Erythroblast (primary cell): ENCODE results near the gene HRH3.

Source experiments
- GATA1 ChIP-seq: IDR thresholded peaks from 2 replicates; pipeline ENCODE4 v1.6.1; 2011; ENCODE audit warnings: low read depth, mild to moderate bottlenecking, control low read depth, low read length, moderate library complexity
- POLR2A ChIP-seq: IDR thresholded peaks from 2 replicates; pipeline ENCODE4 v1.6.1; 2011; ENCODE audit warnings: mild to moderate bottlenecking, low read length

DNA sequence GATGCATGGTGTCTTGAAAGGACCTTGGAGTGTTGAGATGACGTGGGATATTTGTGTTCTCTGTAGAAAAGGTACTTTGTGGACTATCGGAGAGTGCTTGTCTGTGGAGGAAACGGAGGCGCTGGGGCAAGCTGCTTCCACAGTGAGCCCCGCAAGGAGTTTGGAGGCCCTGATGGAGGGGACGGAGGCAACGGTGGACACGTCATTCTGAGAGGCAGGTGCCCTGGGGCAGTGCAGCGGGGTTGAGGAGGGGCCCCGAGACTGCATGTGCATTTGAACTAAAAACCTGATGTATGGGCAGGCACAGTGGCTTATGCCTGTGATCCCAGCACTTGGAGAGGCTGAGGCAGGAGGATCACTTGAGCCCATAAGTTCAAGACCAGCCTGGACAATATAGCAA lies 24.3 kb downstream of the HRH3 start:
- no peak for TF ChIP-seq POLR2A
- no peak for TF ChIP-seq GATA1
